HG03039 (cell line): ENCODE results near the gene ADGRB3.
"Not testable (repeated sequence)": the region's sequence is repeated elsewhere in the genome, so short reads cannot be mapped to it uniquely, and the experiment has no call there.

Source experiments
- ATAC-seq: cut with Tn5 transposase; IDR thresholded peaks from one replicate; pipeline ENCODE4 v1.9.1; 2021; ENCODE audit warnings: mild to moderate bottlenecking, moderate library complexity; ENCODE audit not compliant: unreplicated experiment

ADGRB3 gene

DNA sequence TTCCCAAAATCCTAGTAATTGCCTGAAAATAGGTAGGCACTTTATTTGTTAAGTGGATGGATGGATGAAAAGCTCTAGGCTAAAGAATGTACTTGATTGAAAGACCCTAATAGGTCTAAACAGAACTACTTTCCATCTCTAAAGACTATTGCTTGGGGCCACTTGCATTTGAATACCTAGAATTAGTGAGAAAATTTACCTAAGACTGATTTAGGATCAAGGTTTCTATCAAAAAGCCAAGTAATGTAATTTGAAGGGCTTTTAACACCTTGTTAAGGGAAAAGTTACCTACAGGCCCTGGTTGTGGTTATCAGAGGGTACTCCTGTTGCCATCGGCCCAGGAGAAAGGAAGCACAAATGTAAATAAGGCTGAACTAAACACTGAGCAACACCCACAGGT, 581.0 kb downstream of the ADGRB3 start:
- ATAC-seq: no peak

DNA sequence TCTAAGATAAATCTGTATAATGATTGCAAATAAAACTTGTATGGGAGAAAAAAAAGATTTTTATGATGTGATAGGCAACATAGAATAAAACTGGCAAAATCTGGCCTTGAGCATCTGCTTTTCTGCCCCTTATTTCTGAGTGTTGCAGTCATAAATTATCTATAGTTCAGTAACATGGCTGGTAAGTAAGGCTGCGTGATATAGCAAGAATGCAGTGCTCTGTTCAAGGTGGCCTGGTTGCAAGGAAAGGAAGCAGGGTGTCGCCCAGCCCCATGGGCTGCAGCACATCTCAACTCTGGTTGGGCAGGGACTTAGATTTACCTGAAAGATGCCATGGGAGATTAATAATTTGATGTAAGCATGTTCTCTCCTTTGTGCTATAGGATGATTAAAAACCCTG, 582.3 kb downstream of the ADGRB3 start:
- ATAC-seq: no peak

DNA sequence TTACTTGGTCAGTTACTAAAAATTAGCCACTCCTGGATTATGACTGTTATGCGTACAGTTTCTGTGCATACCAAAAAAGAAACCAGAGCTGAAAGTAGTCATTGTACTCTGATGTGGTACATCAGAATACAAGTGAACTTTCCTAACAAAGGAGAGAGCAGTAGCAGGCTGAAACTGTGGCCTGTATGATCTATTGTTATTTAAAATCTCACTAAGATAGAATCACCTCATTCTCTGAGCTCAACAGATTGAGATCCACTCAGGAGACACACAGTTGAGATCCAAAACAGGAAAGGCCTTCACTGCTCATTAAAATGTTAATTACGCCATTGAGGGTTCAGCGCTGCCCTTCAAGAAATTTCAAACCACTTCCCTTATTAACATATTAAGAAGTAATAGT, 585.3 kb downstream of the ADGRB3 start:
- no peak for ATAC-seq

DNA sequence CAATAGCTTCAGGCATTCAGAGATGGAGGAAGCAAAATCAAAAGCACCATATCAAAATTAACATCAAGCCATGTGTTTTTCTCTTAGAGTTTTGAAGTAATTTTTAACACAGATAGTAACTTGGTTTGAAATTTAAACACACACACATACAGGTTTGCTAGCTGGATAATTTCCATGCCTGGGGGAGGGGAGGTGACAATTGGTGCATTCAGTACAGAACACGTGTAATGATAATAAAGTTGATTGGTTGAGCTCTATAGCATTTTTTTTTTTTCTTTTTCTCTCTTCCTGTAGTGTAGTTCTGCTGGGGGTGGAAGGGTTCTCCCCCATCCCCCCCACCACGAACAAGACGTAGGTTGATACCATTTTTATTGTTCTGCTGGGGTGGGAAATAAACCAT, 596.9 kb downstream of the ADGRB3 start:
- no peak for ATAC-seq

DNA sequence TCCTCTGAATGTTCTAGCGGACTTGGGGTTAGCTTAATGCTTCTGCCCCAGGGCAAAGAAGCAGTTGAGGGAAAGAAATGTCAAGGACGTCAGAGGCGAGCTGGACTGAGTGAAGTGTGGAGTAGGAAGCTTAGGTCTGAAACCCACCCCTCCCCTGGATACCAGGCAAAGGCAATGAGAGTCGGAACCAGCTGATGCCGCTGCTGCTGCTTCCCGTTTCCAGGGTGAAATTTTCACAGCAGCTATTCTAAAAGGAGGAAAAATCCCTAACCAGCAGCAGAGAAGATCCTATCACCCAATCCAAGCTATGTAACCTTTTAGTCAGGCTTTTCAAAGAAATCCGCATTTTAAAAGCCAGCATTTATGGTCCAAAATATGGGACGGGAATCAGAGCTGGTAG, 597.4 kb downstream of the ADGRB3 start:
- no peak for ATAC-seq

DNA sequence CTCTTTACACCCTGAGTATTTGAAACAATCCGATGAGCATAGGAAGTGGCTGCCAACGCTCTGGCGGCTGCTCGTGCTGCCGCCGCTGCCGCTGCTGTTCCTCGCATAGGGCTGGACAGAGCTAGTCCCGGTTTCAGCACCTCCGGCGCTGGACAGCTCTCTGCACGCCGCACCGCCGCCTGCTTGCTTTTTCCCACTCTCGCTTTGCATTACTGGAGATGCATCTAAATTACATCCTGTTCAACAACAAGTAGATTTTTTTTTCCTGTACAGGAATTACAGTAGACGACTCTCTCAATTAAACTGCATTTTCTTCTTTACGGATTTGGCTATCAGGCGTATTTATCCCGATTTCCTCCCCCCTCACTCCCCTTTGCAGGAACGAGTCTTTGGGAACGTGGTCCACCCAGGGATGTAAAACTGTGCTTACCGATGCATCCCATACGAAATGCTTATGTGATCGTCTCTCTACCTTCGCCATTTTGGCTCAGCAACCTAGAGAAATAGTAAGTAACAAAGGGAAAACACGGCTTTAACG, 597.9 kb downstream of the ADGRB3 start:
- peak; percentile 93 for ATAC-seq

DNA sequence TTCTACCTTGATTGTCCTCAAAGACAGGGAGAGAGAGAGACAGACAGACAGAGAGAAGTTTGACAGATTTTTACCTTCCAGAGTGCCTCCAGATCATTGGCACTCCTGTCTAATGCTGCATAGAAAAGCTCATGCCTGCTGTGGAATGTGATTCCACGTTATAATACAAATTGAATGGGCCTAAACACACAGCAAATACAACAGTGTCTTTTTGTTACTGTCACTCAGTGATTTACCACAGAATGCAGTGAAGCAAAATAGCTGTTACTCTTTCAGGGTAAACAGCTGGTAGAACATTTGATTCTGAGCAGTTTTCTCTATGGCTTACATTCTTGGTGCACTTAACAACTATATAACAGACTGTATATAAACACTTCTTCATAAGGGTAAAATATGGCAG, 603.0 kb downstream of the ADGRB3 start:
- ATAC-seq: no peak

DNA sequence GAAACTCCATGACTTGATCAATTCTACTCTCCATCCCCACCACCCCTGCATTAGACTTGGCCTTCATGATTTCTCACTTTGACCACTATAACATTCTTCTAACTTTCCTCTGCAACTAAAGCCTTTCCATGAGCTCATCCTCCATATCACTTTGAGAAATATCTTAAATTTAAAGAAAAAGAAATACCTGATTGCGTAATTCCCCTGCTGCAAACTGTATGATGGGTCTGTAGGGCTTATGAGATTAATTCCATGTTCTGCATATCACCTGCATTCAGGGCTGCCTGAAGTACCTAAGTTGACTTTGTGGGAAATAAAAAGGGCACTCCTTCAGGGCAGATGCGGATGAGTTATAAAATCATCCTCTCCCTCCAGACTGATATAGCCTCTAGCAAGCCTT, 611.9 kb downstream of the ADGRB3 start:
- no peak for ATAC-seq

DNA sequence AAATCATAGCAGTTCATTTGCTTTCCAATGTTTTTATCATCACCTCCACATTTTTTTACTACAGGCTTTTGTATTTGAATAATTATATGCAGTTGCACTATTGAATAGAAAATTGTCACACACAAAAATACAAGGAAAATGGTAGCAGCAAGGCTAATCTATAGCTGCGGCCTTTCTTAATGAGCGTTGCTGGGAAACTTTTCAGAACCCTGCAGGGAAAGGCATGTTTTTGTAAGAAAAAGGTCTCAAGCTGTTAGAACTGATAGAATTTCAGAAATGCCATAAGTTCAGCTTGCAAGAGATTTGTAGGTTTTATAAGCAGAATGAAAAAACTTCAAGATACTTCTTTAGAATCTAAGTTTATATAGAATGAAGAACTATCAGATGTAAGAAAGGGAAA, 625.9 kb downstream of the ADGRB3 start:
- ATAC-seq: no peak

DNA sequence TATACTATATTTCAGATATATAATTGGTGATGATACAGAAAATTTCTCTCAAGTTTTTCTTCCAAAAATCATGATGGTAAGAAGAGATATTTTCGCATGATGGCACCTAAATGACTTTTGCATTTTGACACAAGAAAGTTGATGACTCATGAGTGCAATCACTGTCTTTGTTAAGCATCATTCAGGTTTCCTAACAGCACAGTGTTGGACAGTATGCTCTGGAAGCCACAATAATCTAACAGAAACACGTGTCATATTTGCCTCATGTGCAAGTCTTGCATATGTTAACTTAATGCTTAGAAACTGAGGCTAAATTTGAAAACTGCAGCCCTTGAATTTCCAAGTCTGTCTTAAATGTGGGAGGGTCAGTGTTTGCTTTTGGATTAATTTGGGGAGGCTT, 628.2 kb downstream of the ADGRB3 start:
- no peak for ATAC-seq

DNA sequence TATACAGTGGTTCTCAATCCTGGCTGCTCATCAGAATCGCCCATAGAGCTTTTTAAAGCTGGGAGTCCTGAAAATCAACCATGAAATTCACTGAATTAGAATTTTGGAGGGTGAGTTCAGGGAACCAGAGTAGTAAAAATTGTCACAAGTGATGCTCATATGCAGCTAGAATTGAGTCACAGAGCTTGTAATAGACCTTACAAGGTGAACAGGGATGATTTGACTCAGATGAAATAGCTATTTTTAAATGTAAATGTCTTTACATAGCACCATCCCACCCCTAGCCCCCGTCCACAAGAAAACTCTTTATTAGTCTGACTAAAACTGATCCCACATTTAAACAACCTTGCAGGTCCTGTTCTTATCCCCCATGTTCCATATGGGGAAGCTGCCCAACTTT, 630.0 kb downstream of the ADGRB3 start:
- ATAC-seq: no peak

DNA sequence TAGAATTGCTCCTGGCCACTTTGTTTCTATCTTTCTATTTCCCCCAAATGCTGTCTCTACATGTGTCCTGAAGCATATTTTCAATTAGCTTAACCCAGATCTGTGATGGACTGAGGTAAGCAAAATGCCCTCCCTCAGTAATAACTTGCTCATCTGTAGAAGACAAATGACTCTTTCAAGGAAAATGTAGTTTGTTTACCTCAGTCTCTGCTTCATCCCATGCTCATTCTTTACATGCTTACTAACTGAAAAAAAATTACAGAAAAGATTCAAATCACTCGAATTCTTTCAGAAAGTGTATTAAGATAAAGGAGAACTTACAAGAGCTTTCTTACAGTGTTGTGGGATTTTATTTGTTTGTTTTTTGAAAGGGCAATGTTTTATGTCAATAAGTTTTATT, 630.6 kb downstream of the ADGRB3 start:
- ATAC-seq: no peak

DNA sequence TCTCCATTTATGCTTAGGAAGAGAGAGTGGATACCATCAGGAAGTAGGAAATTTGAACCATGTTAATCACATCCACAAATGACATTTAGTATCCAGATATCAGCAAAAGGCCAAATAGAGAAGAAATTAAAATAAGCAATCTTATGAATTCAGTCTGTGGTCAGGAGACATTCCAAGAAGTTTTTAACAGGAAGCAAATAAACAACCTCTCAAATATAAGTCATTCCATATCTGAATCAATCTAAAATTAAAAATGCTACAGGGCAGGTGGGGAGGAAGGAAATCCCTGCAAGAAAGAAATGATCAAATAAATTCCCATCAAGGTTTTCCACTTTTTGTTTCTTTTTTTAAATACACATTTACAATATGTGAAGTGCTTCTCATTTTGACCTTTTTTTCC, 641.1 kb downstream of the ADGRB3 start:
- no peak for ATAC-seq

DNA sequence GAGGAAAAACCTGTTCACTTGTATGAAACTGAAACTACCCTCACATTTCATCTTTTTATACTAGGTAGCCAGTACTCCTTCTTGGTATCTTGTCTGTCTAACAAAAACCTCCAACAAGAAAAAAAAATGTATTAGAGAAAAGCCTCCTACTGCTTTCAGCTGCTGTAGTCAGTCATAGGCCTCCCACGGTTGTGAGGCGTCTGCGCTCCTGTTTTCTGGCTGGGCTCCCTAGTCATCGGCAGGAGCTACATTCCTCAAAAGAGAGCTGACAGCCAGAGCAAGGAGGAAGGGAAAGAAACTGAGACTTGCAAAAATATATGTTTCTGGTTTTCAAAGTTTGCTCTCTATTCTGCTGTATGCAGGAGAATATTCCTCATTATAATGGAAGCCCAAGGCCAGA, 644.7 kb downstream of the ADGRB3 start:
- no peak for ATAC-seq

DNA sequence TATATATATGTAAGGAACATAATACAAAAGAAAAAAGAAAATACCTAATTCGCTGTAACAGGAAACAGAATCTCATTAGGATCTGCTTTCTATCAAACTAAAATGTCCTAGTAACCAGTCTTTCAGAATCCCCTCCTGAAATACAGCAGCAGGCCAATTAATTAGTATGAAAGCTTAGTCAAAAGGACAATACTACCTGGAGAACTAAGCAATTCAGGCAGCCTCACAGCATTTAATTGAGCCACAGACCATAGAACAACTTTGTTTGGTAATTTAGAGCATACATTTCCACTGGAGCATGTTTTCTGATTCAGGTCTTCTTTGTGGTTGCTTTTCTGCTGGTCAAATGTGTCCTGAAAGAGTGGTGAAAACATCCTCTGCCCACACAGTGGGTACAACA, 645.8 kb downstream of the ADGRB3 start:
- ATAC-seq: no peak

DNA sequence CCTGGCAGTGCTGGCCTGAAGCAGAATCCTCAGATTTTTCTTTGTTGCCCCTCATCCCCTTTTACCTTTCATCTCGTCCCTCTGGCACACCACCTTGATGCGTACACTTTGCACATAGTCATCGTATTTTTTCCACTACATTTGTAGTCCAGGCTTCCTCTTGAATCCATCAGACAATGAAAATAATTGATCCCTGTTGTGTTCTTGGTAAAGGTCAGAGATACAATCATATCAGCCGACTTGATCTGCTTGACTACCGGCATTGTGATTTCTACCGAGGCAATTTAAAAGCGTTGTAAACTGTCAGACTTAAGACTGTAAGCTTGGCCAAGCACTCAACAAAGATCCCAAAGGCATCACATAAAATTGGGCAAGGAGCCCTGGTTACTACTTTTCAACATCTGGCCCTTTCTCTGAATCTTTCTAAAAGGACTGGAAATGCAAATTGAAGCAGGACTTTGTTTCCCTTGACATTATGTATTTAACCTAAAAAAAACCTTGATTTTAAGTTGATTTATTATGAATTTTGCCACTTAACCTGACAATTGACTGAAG, 649.2 kb downstream of the ADGRB3 start:
- no peak for ATAC-seq

DNA sequence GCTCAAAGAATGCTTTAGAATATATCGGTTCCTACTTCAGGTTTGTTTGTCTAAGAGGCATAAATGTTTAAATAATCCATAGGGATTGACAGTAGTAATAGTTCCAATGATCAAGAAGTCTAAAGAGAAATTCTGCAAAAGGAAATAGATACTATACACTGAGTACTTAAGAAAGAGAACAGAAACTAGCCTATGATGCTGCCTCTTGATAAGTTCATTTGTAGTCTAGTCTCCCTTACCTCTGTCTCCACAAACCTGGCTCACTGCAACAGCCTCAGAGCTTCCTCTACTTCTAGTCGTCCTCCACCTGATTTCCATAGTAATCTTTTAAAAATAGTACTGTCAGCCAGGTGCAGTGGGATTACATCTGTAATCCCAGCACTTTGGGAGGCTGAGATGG, 650.0 kb downstream of the ADGRB3 start:
- ATAC-seq: no peak

DNA sequence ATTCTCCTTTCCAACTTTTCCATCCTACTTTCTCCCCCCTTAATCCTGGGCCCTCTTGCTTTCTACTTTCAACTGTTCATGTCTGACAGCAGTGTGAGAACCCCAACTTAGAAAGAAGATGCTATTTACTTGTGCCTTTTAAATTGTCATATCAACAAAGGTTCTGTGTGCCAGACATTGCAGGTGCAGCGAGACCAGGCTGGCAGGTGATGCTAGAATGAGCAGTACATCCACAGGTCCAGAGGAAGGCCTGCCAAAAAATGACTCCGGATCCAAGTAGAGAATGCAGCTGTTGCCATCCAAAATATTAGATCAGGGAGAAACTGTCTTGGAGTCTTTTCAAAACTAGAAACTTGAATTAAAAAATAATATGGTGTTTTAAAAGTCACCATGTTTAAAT, 651.2 kb downstream of the ADGRB3 start:
- no peak for ATAC-seq

DNA sequence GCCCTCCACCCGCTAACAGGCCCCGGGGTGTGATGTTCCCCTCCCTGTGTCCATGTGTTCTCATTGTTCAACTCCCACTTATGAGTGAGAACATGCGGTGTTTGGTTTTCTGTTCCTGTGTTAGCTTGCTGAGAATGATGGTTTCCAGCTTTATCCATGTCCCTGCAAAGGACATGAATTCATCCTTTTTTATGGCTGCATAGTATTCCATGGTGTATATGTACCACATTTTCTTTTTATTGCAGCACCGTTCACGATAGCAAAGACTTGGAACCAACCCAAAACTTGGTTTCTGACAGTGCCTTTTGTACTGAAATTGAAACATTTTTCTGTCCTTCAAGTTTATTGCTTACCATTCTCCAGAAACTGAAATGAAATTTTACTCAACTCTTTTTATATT, 653.1 kb downstream of the ADGRB3 start:
- not testable (repeated sequence) for ATAC-seq

DNA sequence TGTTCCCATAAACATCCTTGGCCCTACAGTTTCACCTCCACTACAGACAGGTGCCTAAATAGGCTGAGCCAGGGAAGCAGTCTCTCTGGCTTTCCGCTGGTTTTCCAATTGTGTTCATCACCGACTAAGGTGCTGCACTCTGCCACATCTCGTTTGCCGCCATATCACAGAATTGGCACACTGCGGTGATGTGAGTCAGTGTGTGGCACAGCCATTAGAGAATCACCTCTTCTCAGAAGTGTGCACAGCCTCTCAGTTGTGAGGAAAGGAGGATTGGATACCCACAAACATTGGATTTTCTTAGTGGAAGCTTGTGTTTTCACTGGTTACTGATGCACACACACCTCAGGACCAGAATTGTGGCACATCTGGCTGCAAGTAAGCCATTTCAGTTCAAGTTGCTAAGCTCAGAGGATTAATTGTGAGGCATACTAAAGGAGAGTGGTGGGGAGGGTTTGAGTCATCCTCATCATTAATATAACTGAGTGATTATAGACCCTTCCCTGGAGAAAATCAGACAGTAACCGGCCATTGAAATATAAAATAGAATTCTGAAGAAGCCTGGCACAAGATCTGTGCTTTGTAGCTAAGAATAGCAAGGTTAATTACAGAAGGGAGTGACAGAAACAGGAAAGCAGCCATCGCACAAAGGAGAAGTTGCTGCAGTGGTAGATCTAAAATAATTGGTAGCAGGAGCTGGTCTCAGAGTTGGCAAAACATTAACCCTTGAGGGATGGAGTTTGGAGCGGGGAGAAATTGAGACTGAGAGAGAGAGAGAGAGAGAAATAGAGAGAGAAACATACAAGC, 654.8 kb downstream of the ADGRB3 start:
- no peak for ATAC-seq

DNA sequence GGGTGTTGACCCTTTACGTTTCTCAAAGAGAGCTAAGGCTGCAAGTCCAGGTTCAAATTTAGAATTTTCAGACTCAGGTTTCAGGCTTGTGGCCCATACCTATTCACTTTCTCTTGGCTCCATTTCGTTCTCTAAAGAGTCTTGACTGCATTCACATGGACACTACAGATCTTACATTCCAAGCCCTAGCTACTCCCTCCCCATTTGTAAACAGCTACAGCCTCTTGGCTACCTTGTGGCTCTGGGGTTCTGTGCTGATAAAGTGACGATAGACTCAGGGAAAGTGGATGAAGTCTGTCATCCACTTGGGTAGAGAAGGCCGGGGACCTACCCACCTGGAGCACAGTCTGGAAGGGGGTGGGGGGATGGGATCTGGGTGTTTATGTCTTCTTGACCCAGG, 658.4 kb downstream of the ADGRB3 start:
- no peak for ATAC-seq

DNA sequence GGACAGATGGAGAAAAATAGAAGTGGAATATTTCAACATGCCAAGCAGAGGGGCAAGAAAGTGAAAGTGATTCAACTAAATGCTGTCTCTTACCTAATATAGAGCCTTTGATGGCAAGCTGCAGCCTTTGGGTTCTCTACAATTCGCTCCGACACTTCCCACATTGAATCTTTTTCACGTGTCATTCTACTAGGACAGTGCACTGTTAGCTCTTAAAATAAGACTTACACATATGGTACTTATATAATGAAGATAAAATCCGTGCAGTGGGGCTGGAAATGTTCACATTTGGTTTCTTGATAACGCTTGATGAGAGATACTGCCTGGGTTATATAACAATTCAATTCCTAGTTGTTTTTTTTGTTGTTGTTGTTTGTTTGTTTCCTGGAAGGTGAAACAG, 659.3 kb downstream of the ADGRB3 start:
- no peak for ATAC-seq

DNA sequence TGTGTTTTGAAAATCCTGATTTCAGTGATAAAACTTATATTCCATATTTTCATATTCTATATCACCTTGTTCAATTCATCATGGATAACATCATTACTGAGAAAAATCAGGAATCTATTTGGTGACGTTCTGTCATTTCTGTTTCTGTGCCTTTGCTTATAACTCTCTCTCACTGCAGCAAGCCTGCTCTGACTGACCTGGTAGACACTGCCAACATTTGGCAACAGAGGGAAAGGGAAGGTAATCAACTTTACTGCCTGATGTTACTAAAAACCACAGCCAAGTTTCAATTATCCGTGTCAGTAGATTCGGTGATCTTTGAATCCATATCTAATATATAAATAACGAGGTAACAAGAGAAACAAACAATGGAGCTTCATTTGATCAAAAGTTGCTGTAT, 659.8 kb downstream of the ADGRB3 start:
- ATAC-seq: no peak
